ENCODE results near the gene AMPD3. TPM values are rescaled to one million over a fixed set of nuclear protein-coding genes. Genes with fewer than 3 reads are reported as not detected.

AMPD3 gene
- total RNA-seq, 1 experiment from 2014 or later: 5.9 TPM

DNA sequence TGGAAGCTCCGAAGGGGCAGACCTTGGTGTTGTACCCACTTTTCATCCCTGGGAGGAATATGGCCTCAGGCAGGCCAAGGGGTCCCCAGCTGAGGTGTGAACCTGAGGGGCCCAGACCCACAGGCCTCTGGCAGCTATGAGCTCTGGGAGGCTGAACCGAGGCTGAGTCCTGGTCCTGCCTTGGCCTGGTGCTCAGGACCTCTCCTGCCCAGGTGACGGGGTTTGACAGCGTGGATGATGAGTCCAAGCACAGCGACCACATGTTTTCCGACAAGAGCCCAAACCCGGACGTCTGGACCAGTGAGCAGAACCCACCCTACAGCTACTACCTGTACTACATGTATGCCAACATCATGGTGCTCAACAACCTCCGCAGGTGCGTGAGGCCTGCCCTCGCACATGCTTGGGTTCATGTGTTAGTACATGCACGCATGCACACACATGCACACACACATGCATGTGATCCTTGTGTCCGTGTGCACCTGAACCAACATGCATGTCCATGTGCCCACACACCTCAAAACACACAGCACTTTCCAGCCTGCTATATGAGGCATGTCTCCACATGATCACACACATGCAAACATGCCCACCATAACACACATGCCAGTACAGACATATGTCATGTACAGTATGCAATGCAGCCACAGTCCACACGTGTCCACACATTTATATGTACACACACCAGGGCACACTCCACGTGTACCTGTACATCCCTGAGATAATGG is 45.0 kb downstream of the AMPD3 start:
- Histone ChIP-seq H2BK20ac (ENCODE audit: low read depth, low read length, poor library complexity, severe bottlenecking) (no peak overlapping the region), H2BK15ac (ENCODE audit: low read depth, low read length) (no peak overlapping the region), H3K56ac (ENCODE audit: insufficient read length, low read depth, low read length) (no peak overlapping the region), H4K8ac (replicated peaks; ENCODE audit: insufficient read length, low read depth, low read length) (peak overlapping the region; percentile 25), H2BK5ac (ENCODE audit: insufficient read length, low read length) (no peak overlapping the region), H3K27ac (ENCODE audit: insufficient read length, low read depth, low read length) (no peak overlapping the region), H3K27me3 (ENCODE audit: insufficient read depth, low read length) (no peaks in the 10 kb centered on the region), H3K9ac (ENCODE audit: extremely low read depth, insufficient read length, low read length) (no peak overlapping the region), H3K4me1 (ENCODE audit: insufficient read depth, low read length) (0 out of 2 replicates have a peak, but pooled peaks cover 2% of the 10 kb centered on the region), H3K4ac (ENCODE audit: low read depth, low read length) (no peak overlapping the region), H4K20me1 (ENCODE audit: control insufficient read depth, insufficient read depth, insufficient read length) (no peaks in the 10 kb centered on the region), H3K23ac (ENCODE audit: insufficient read length, low read depth, low read length) (no peak overlapping the region), H4K5ac (ENCODE audit: insufficient read length, low read depth, low read length) (no peak overlapping the region), H3K9me3 (ENCODE audit: control insufficient read depth, low read depth, low read length) (no peaks in the 10 kb centered on the region), H2BK120ac (ENCODE audit: low read depth, low read length, poor library complexity, severe bottlenecking) (no peak overlapping the region), H2AFZ (ENCODE audit: low read length) (no peak overlapping the region), H3K18ac (ENCODE audit: insufficient read length, low read depth, low read length) (no peak overlapping the region), H3T11ph (ENCODE audit: low read length) (no peak overlapping the region), H3K79me1 (ENCODE audit: insufficient read depth, low read depth, low read length, poor library complexity, severe bottlenecking) (no peaks in the 10 kb centered on the region), H3K14ac (ENCODE audit: insufficient read depth, low read length) (no peak overlapping the region), H3K23me2 (ENCODE audit: insufficient read length, low read depth, low read length, poor library complexity, severe bottlenecking) (no peaks in the 10 kb centered on the region), H3K4me2 (ENCODE audit: insufficient read depth, insufficient read length, low read length) (no peak overlapping the region), H2AK5ac (ENCODE audit: insufficient read length, low read length) (no peak overlapping the region), H4K91ac (ENCODE audit: insufficient read length, low read depth, low read length) (no peak overlapping the region), H3K79me2 (ENCODE audit: insufficient read depth, low read length) (no peaks in the 10 kb centered on the region), H2BK12ac (ENCODE audit: insufficient read length, low read depth, low read length) (no peak overlapping the region)
- Mint-ChIP-seq H3K27me3 (ENCODE audit: low read depth) (no peaks in the 10 kb centered on the region), H3K4me3 (no peak overlapping the region; a peak in 1 of 5 replicates), H3K9me3 (no peaks in the 10 kb centered on the region), H3K36me3 (ENCODE audit: insufficient read depth in 1 of 3, low read depth in 3 of 3) (peaks cover 5 to 12% (median 6%) of the 10 kb centered on the region in 3 experiments; a peak in 6 of 7 replicates), H3K27ac (peak overlapping the region in 1 of 3 experiments; percentile 49; a peak in 1 of 7 replicates), H3K4me1 (peaks cover 8 to 24% of the 10 kb centered on the region in 2 experiments)
- WGBS (ENCODE audit: extremely low coverage, insufficient read length, low lambda C conversion rate): no CpG with 5 or more reads among the region's 15 CpGs
- no peak for DNase-seq
- TF ChIP-seq, protein P1, sequence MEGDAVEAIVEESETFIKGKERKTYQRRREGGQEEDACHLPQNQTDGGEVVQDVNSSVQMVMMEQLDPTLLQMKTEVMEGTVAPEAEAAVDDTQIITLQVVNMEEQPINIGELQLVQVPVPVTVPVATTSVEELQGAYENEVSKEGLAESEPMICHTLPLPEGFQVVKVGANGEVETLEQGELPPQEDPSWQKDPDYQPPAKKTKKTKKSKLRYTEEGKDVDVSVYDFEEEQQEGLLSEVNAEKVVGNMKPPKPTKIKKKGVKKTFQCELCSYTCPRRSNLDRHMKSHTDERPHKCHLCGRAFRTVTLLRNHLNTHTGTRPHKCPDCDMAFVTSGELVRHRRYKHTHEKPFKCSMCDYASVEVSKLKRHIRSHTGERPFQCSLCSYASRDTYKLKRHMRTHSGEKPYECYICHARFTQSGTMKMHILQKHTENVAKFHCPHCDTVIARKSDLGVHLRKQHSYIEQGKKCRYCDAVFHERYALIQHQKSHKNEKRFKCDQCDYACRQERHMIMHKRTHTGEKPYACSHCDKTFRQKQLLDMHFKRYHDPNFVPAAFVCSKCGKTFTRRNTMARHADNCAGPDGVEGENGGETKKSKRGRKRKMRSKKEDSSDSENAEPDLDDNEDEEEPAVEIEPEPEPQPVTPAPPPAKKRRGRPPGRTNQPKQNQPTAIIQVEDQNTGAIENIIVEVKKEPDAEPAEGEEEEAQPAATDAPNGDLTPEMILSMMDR (conservative IDR thresholded peaks at IDR 0.05): no peak
